NCI-H82 treated with DMSO at 0.1 percent for 48 hours (cell line): ENCODE data around the gene GALK1.
A peak's percentile ranks its signal among the peaks of the same experiment; 100 is the strongest.

Experiments used
- DNase-seq: peaks from one replicate; lab custom pipeline; 2025; ENCODE audit not compliant: unreplicated experiment; lab: John Stamatoyannopoulos, UW

Gene GALK1

GRCh38 chr17:75751676-75752404, 13.2 kb downstream of the GALK1 start:
- DNase-seq, result no peak

DNA sequence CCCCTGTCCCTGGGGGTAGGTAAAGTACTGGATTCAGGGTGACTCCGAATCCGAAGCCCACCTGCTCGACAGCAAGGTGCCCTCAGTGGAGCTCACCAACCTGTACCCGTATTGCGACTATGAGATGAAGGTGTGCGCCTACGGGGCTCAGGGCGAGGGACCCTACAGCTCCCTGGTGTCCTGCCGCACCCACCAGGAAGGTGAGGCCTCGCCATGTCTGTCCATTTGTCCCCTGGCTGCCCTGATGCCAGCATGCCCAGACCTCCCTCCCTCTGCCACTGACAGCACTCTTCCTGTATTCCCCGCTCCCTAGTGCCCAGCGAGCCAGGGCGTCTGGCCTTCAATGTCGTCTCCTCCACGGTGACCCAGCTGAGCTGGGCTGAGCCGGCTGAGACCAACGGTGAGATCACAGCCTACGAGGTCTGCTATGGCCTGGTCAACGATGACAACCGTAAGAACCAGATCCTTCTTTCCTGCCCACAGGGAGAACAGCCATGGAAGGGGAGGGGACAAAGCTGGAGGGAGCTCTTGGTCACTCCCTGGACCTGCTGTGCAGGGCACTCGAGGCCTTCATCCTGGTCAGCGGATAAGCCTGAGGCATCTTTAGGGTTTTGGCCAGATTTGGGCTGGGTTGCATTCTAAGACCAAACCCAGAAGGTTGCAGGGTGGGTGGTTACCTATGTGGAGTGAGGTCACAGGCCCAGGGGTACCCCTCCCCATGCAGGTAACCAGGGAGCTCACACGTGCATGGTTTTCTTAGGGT, 14.2 kb downstream of the GALK1 start:
- no peak for DNase-seq

GRCh38 chr17:75749545-75750389, 15.2 kb downstream of the GALK1 start:
- DNase-seq, result peak; percentile 17

DNA sequence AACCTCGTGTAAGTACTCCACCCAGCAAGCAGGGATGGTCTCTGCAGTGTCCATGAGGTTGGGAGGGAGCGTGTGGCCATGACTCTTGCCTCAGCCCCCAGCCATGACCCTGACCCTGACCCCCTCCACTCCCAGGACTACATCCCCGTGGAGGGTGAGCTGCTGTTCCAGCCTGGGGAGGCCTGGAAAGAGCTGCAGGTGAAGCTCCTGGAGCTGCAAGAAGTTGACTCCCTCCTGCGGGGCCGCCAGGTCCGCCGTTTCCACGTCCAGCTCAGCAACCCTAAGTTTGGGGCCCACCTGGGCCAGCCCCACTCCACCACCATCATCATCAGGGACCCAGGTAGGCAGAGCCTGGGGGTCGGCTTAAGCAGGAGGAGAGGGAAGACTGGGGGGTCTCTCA, 16.3 kb downstream of the GALK1 start:
- DNase-seq, result no peak

- no peak for DNase-seq
Measured at GRCh38 chr17:75743625-75744206, 21.3 kb downstream of the GALK1 start.

DNA sequence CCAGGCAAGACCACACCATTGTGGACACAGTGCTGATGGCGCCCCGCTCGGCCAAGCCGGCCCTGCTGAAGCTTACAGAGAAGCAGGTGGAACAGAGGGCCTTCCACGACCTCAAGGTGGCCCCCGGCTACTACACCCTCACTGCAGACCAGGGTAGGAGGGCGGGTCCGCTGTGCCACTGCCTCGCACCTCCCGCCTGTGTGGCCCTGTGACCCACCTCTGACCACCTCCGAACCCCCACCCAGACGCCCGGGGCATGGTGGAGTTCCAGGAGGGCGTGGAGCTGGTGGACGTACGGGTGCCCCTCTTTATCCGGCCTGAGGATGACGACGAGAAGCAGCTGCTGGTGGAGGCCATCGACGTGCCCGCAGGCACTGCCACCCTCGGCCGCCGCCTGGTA, 22.7 kb downstream of the GALK1 start:
- no peak for DNase-seq

DNA sequence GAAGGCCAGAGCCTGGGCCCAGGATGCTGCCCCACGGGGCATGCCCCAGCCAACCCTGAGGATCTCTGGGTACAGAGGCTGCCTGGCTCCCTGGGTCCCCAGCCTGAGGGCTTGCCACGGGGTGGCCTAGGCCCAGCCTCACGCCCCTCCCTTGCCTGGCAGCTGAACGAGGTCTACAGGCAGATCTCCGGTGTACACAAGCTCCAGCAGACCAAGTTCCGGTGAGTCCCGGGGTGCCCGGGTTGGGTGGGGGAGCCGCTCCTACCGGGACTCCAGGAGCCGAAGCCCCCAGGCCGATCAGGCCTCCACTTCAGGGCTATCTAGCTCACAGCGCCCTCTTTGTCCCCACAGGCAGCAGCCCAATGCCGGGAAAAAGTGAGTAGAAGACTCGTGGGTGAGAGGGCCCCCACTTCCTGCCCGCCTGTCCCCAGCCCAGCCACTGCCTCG, 24.3 kb downstream of the GALK1 start:
- DNase-seq, result no peak

GRCh38 chr17:75740215-75740614, 24.8 kb downstream of the GALK1 start:
- DNase-seq, result no peak

- no peak for DNase-seq
Measured at GRCh38 chr17:75739801-75740200, 25.2 kb downstream of the GALK1 start.

DNA sequence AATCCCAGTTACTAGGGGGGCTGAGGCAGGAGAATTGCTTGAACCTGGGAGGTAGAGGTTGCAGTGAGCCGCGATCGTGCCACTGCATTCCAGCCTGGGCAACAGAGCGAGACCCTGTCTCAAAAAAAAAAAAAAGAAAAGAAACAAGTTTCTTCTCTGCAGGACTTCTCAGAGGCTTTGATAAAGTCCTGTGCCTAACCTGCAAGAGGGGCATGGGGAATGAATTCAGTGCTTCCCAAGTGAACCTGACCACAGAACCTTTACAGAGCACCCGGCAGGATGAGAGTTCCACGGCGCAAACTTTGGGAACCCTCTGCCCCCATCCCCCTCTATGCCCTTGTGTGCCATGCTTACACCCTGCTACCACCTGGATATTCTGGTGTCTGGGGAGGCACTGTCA, 25.8 kb downstream of the GALK1 start:
- DNase-seq, result no peak

GRCh38 chr17:75738218-75738802, 26.7 kb downstream of the GALK1 start:
- no peak for DNase-seq

GRCh38 chr17:75737133-75737962, 27.6 kb downstream of the GALK1 start:
- DNase-seq, result no peak

DNA sequence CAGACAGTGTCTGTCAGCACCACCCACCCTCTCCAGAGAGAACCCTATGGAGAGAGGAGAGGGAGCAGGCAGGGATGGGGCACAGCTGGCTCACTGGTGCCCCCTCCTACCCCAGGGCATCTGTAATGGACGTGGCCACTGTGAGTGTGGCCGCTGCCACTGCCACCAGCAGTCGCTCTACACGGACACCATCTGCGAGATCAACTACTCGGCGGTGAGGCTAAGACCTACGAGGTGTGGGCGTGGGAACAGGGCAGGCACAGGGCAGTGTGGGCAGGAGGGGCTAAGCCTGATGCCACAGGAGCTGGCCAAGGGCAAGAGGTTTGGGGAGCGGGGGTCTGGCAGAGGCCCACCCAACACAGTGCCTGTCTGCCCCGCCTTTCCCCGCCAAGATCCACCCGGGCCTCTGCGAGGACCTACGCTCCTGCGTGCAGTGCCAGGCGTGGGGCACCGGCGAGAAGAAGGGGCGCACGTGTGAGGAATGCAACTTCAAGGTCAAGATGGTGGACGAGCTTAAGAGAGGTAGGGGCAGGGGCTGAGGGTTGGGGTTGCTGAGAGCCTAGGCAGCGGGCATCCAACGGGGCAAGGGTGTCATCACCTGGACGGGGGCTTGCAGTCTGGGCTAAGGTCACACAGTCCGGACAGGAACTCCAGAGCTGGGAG, 28.7 kb downstream of the GALK1 start:
- no peak for DNase-seq

DNA sequence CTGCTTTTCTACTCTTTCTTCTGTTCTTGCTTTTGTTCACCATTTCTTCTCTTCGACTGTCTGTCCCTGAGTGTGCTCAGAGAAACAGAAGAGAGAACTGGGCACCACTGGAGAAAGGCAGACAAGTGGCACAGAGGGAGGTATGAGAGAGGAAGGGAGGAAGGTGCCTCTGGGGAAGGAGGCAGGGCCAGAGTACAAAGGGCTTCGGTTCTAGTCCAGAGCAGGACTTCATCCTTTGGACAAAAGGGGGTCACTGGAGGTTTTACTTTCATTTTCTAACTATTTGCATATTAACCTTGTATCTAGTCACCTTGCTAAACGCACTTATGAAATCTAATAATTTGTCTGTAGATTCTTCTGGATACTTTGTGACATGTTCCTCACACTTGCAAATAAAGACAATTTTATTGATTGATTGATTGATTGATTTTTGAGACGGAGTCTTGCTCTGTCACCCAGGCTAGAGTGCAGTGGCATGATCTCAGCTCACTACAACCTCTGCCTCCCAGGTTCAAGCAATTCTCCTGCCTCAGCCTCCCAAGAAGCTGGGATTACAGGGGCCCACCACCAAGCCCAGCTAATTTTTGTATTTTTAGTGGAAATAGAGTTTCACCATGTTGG, 30.2 kb downstream of the GALK1 start:
- no peak for DNase-seq

DNA sequence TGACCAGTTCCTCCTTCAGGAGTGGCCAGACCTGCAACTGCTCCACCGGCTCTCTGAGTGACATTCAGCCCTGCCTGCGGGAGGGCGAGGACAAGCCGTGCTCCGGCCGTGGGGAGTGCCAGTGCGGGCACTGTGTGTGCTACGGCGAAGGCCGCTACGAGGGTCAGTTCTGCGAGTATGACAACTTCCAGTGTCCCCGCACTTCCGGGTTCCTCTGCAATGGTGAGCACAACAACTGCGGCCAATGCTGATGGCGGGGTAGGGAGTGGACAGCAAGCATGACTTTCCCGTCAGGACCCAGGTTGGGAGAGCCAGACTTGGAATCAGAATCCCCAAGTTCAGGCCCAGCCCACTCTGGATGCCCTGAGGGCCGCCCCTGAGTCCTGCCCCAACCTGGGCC, 31.5 kb downstream of the GALK1 start:
- DNase-seq, result no peak

DNA sequence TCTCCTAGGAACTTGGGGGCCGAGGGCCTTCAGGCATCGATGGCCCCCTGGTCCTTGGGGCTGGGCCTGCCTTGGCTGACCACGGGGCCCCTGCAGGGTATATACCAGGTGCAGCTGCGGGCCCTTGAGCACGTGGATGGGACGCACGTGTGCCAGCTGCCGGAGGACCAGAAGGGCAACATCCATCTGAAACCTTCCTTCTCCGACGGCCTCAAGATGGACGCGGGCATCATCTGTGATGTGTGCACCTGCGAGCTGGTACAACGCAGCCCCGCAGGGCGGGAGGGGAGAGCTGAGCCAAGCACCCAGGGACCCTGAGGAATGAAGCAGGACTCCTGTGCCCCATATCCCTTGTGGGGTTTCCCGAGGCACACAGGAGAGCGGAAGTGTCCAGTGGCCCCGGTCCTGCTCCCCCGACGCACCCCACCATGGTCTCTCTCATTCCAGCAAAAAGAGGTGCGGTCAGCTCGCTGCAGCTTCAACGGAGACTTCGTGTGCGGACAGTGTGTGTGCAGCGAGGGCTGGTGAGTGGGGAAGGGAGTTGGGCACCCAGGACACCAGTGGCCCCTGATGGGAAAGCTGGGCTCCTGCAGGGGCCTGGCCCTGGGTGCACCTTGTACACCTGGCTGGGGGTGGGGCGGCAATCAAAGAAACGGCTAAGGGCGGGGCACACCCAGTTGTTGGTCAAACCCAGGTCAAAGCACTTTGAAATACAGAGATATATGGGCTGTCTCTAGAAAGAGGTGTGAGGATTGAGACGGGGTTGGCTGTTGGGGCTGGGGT, 33.1 kb downstream of the GALK1 start:
- DNase-seq, result no peak

DNA sequence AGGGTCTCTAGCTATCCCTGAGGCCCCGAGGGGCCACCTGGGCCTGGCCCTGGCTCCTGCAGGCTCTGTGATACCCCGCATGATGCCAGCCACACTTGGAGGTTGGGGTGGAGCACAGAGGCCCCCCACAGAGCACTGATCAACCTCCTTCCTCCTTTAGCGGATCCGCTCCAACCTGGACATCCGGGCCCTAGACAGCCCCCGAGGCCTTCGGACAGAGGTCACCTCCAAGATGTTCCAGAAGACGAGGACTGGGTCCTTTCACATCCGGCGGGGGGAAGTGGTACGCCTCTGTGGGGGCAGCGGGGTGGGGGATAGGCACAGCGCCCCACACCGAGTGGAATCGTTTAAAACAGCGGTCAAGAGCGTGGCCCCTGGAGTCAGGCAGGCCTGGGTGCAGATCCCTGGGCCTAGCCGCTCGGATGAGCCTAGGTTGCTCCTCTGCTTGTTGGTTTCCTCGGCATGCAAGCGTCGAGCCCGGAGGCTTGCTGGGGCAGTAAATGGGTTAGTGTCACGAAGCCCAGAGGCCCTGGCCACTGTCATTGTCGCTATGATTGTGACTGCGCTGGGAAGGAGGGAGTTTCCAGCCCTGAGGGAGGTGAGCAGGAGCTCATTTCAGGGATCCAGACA, 33.8 kb downstream of the GALK1 start:
- DNase-seq, result no peak

DNA sequence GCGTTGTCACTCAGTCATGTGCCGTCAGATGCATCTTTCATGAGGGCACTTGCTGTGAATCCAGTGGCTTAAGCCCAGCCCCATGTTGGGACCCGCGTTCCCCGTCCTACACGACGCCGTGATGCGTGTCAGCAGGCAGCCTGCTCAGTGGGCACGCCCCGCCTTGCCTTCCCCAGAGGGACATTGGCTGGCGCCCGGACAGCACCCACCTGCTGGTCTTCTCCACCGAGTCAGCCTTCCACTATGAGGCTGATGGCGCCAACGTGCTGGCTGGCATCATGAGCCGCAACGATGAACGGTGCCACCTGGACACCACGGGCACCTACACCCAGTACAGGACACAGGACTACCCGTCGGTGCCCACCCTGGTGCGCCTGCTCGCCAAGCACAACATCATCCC, 34.9 kb downstream of the GALK1 start:
- no peak for DNase-seq
